ACC112 (cell line): ENCODE measurements around the gene DEFB131A.
"Not testable (repeated sequence)": the region's sequence is repeated elsewhere in the genome, so short reads cannot be mapped to it uniquely, and the experiment has no call there.

Experiments
- H2AFZ ChIP-seq: fragments of 200-600 bp; sonication (generic); one replicate; pipeline ENCODE4 v1.6.0; 2017; ENCODE audit warnings: antibody characterized with exemption, low read length; ENCODE audit not compliant: unreplicated experiment
- H3K27ac ChIP-seq: fragments of 200-600 bp; sonication (generic); 2 replicates; pipeline ENCODE4 v1.5.1; 2014; ENCODE audit warnings: low read depth, mild to moderate bottlenecking, antibody characterized with exemption, low read length, moderate library complexity
- H3K27me3 ChIP-seq: fragments of 200-600 bp; sonication (generic); 2 replicates; pipeline ENCODE4 v1.6.1; 2014; ENCODE audit warnings: mild to moderate bottlenecking, antibody characterized with exemption, low read length, moderate library complexity, mixed read lengths; ENCODE audit not compliant: insufficient read depth
- H3K36me3 ChIP-seq: fragments of 200-600 bp; sonication (generic); 2 replicates; pipeline ENCODE4 v1.6.1; 2016; ENCODE audit warnings: mild to moderate bottlenecking, antibody characterized with exemption, low read length, moderate library complexity, mixed read lengths; ENCODE audit not compliant: insufficient read depth
- H3K4me1 ChIP-seq: fragments of 200-600 bp; sonication (generic); one replicate; pipeline ENCODE4 v1.6.1; 2016; ENCODE audit warnings: low read length, mixed read lengths; ENCODE audit not compliant: insufficient read depth, unreplicated experiment, control insufficient read depth
- H3K4me3 ChIP-seq: fragments of 200-600 bp; sonication (generic); 2 replicates; pipeline ENCODE4 v1.5.1; 2014; ENCODE audit warnings: mild to moderate bottlenecking, low read depth, low read length
- H3K79me2 ChIP-seq: fragments of 200-600 bp; sonication (generic); one replicate; pipeline ENCODE4 v1.6.0; 2016; ENCODE audit warnings: low read length; ENCODE audit not compliant: control insufficient read depth, unreplicated experiment, insufficient read depth

Gene DEFB131A

GRCh38 chr4:9494256-9495035 lies 50.2 kb downstream of the DEFB131A start:
- not testable (repeated sequence) for H3K4me1 ChIP-seq, H3K4me3 ChIP-seq, H3K27ac ChIP-seq, H3K36me3 ChIP-seq, H3K27me3 ChIP-seq, H3K79me2 ChIP-seq, H2AFZ ChIP-seq

GRCh38 chr4:9495443-9495842 lies 51.2 kb downstream of the DEFB131A start:
- not testable (repeated sequence) for H3K27me3 ChIP-seq, H3K4me3 ChIP-seq, H2AFZ ChIP-seq, H3K36me3 ChIP-seq, H3K4me1 ChIP-seq, H3K27ac ChIP-seq, H3K79me2 ChIP-seq

- not testable (repeated sequence) for H2AFZ ChIP-seq, H3K4me3 ChIP-seq, H3K4me1 ChIP-seq, H3K36me3 ChIP-seq, H3K27me3 ChIP-seq, H3K27ac ChIP-seq, H3K79me2 ChIP-seq
These were observed 53.6 kb downstream of the DEFB131A start for GRCh38 chr4:9497575-9498467.

- H3K27me3 ChIP-seq, H3K79me2 ChIP-seq, H2AFZ ChIP-seq, H3K4me3 ChIP-seq, H3K4me1 ChIP-seq, H3K36me3 ChIP-seq, H3K27ac ChIP-seq: not testable (repeated sequence)
These were observed 54.3 kb downstream of the DEFB131A start for GRCh38 chr4:9498468-9499040.

GRCh38 chr4:9499974-9500487 lies 55.8 kb downstream of the DEFB131A start:
- not testable (repeated sequence) for H3K27me3 ChIP-seq, H3K79me2 ChIP-seq, H3K4me1 ChIP-seq, H3K36me3 ChIP-seq, H3K4me3 ChIP-seq, H3K27ac ChIP-seq, H2AFZ ChIP-seq
